Measurements from ENCODE around the gene ALG2.
"Not testable (repeated sequence)": the region's sequence is repeated elsewhere in the genome, so short reads cannot be mapped to it uniquely, and the experiment has no call there.

Gene ALG2

GRCh38 chr9:99221621-99222415 is at the start of gene ALG2, which contains the start of gene SEC61B:
Gene ALG2, minus strand, starts transcription at chr9:99221942. Its CDS starts 48 bp downstream, at chr9:99221894.
Gene SEC61B, plus strand, starts transcription at chr9:99222282. Its CDS starts 82 bp downstream, at chr9:99222364.
- DNase-seq = peak; percentile 97

- DNase-seq = no peak
These were observed 48.7 kb upstream of the ALG2 start for GRCh38 chr9:99270491-99270890.

GRCh38 chr9:99269416-99269815 is 47.7 kb upstream of the ALG2 start:
- no peak for DNase-seq

GRCh38 chr9:99266255-99267023 is 44.7 kb upstream of the ALG2 start:
- peak; percentile 85 for DNase-seq

- DNase-seq = no peak
These were observed 43.9 kb upstream of the ALG2 start for GRCh38 chr9:99265691-99266090.

- peak; percentile 54 for DNase-seq
These were observed 42.4 kb upstream of the ALG2 start for GRCh38 chr9:99264070-99264680.

GRCh38 chr9:99262949-99263418 is 41.2 kb upstream of the ALG2 start:
- DNase-seq = no peak

GRCh38 chr9:99261923-99262322 is 40.2 kb upstream of the ALG2 start:
- DNase-seq = no peak

- DNase-seq = peak; percentile 50
These were observed 37.6 kb upstream of the ALG2 start for GRCh38 chr9:99259231-99259918.

GRCh38 chr9:99257723-99258389 is 36.1 kb upstream of the ALG2 start:
- no peak for DNase-seq

- no peak for DNase-seq
These were observed 33.9 kb upstream of the ALG2 start for GRCh38 chr9:99255651-99256050.

- DNase-seq = peak; percentile 91
These were observed 32.2 kb upstream of the ALG2 start for GRCh38 chr9:99253772-99254431.

GRCh38 chr9:99253134-99253533 is 31.4 kb upstream of the ALG2 start:
- DNase-seq = peak; percentile 58

GRCh38 chr9:99251157-99251556 is 29.4 kb upstream of the ALG2 start:
- no peak for DNase-seq

GRCh38 chr9:99249619-99250018 is 27.9 kb upstream of the ALG2 start:
- DNase-seq = peak; percentile 63

- no peak for DNase-seq
These were observed 22.9 kb upstream of the ALG2 start for GRCh38 chr9:99244344-99245260.

- no peak for DNase-seq
These were observed 19.4 kb upstream of the ALG2 start for GRCh38 chr9:99241106-99241505.

GRCh38 chr9:99239341-99240060 is 17.8 kb upstream of the ALG2 start:
- no peak for DNase-seq

GRCh38 chr9:99238331-99238730 is 16.6 kb upstream of the ALG2 start:
- no peak for DNase-seq

GRCh38 chr9:99237849-99238248 is 16.1 kb upstream of the ALG2 start:
- not testable (repeated sequence) for DNase-seq

Measured in stimulated activated CD8-positive, alpha-beta memory T cell treated with anti-CD3 and anti-CD28 coated beads, Interleukin-4, amount 100 ng/mL, for 48 hours (primary cell).